ENCODE results near the gene MCOLN2. TPM values are rescaled to one million over a fixed set of nuclear protein-coding genes. Genes with fewer than 3 reads are reported as not detected.
A peak's percentile ranks its signal among the peaks of the same experiment; 100 is the strongest.

The MCOLN2 gene
- total RNA-seq, 1 experiment from 2014 or later, result 3.8 TPM

DNA sequence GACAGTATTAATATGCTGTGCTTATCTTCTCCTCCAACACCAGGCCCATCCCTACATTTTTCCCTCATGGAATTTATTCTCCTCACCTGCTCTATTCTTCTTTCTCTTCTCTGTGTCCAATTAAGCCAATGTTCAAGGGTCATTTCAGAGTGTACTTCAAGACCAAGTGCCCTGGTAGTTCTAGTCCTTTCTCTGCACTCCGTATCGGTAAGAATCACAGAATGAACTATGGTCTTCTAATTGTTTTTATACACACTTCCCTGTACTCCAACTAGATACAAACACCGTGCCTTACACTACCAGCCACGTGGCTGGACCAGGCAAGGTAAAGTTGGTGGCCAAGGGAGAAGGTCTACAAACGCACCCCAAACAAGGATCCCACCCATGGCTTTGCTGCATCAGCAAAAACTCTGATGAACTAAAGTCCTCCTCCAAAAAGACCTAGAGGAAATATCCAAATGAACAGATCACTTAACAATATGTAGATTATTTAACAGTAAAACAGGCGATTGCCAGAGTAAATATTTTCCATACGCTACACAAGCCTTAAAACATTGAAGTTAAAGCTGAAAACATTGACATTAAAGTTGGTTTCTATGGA lies 63.8 kb downstream of the MCOLN2 start (continued):
- TF ChIP-seq, protein P1, sequence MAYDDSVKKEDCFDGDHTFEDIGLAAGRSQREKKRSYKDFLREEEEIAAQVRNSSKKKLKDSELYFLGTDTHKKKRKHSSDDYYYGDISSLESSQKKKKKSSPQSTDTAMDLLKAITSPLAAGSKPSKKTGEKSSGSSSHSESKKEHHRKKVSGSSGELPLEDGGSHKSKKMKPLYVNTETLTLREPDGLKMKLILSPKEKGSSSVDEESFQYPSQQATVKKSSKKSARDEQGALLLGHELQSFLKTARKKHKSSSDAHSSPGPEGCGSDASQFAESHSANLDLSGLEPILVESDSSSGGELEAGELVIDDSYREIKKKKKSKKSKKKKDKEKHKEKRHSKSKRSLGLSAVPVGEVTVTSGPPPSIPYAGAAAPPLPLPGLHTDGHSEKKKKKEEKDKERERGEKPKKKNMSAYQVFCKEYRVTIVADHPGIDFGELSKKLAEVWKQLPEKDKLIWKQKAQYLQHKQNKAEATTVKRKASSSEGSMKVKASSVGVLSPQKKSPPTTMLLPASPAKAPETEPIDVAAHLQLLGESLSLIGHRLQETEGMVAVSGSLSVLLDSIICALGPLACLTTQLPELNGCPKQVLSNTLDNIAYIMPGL (CRISPR knock-in tag; IDR thresholded peaks at IDR 0.05), result no peak
- TF ChIP-seq PRRX2 (CRISPR knock-in tag; IDR thresholded peaks at IDR 0.05) (no peak), TEAD1 (CRISPR knock-in tag; IDR thresholded peaks at IDR 0.05) (no peak), NR3C1 (CRISPR knock-in tag; conservative IDR thresholded peaks at IDR 0.05; ENCODE audit: low read depth) (no peak), CBFB (CRISPR knock-in tag; IDR thresholded peaks at IDR 0.05; ENCODE audit: low read depth) (no peak), OVOL2 (CRISPR knock-in tag; IDR thresholded peaks at IDR 0.05; ENCODE audit: borderline replicate concordance) (no peak), FOXJ3 (CRISPR knock-in tag; IDR thresholded peaks at IDR 0.05; ENCODE audit: borderline replicate concordance) (no peak), MYBL2 (CRISPR knock-in tag; IDR thresholded peaks at IDR 0.05) (no peak)
- TF ChIP-seq, protein P2, sequence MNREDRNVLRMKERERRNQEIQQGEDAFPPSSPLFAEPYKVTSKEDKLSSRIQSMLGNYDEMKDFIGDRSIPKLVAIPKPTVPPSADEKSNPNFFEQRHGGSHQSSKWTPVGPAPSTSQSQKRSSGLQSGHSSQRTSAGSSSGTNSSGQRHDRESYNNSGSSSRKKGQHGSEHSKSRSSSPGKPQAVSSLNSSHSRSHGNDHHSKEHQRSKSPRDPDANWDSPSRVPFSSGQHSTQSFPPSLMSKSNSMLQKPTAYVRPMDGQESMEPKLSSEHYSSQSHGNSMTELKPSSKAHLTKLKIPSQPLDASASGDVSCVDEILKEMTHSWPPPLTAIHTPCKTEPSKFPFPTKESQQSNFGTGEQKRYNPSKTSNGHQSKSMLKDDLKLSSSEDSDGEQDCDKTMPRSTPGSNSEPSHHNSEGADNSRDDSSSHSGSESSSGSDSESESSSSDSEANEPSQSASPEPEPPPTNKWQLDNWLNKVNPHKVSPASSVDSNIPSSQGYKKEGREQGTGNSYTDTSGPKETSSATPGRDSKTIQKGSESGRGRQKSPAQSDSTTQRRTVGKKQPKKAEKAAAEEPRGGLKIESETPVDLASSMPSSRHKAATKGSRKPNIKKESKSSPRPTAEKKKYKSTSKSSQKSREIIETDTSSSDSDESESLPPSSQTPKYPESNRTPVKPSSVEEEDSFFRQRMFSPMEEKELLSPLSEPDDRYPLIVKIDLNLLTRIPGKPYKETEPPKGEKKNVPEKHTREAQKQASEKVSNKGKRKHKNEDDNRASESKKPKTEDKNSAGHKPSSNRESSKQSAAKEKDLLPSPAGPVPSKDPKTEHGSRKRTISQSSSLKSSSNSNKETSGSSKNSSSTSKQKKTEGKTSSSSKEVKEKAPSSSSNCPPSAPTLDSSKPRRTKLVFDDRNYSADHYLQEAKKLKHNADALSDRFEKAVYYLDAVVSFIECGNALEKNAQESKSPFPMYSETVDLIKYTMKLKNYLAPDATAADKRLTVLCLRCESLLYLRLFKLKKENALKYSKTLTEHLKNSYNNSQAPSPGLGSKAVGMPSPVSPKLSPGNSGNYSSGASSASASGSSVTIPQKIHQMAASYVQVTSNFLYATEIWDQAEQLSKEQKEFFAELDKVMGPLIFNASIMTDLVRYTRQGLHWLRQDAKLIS (CRISPR knock-in tag; IDR thresholded peaks at IDR 0.05; ENCODE audit: borderline replicate concordance), result no peak
- TF ChIP-seq, protein P3, sequence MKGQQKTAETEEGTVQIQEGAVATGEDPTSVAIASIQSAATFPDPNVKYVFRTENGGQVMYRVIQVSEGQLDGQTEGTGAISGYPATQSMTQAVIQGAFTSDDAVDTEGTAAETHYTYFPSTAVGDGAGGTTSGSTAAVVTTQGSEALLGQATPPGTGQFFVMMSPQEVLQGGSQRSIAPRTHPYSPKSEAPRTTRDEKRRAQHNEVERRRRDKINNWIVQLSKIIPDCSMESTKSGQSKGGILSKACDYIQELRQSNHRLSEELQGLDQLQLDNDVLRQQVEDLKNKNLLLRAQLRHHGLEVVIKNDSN (CRISPR knock-in tag; IDR thresholded peaks at IDR 0.05), result no peak
- TF ChIP-seq, protein P4, sequence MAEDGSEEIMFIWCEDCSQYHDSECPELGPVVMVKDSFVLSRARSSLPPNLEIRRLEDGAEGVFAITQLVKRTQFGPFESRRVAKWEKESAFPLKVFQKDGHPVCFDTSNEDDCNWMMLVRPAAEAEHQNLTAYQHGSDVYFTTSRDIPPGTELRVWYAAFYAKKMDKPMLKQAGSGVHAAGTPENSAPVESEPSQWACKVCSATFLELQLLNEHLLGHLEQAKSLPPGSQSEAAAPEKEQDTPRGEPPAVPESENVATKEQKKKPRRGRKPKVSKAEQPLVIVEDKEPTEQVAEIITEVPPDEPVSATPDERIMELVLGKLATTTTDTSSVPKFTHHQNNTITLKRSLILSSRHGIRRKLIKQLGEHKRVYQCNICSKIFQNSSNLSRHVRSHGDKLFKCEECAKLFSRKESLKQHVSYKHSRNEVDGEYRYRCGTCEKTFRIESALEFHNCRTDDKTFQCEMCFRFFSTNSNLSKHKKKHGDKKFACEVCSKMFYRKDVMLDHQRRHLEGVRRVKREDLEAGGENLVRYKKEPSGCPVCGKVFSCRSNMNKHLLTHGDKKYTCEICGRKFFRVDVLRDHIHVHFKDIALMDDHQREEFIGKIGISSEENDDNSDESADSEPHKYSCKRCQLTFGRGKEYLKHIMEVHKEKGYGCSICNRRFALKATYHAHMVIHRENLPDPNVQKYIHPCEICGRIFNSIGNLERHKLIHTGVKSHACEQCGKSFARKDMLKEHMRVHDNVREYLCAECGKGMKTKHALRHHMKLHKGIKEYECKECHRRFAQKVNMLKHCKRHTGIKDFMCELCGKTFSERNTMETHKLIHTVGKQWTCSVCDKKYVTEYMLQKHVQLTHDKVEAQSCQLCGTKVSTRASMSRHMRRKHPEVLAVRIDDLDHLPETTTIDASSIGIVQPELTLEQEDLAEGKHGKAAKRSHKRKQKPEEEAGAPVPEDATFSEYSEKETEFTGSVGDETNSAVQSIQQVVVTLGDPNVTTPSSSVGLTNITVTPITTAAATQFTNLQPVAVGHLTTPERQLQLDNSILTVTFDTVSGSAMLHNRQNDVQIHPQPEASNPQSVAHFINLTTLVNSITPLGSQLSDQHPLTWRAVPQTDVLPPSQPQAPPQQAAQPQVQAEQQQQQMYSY (CRISPR knock-in tag; IDR thresholded peaks at IDR 0.05), result no peak

DNA sequence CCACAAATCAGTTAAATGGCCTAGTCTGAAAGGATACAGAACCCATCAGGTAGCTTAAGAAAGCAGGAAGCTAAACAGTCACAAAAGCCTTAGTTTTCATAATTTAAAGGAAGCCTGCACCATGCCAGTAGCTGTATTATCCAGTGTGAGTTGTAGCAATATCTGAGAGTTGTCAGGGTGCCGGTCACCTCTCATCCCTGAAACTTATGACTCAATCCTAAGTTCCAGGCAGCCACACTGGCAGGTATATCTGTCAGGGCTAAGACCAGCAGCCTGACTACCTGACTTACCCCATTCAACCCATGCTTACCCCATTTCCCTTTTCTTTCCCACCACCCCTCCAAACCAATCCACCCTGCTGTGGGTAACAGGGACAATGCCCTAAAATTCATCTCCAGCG lies 66.1 kb downstream of the MCOLN2 start:
- CTCF ChIA-PET, result interaction anchor here (1.6 kb wide), 1 partner anchor 329 kb away, joined by 3 read pairs; the partner anchor contains the start of gene C1orf52
- POLR2A ChIA-PET, result no interaction called here
- TF ChIP-seq, protein P4 (CRISPR knock-in tag; IDR thresholded peaks at IDR 0.05), result no peak
- TF ChIP-seq CREB1 (CRISPR knock-in tag; IDR thresholded peaks at IDR 0.05) (no peak), ZNF138 (CRISPR knock-in tag; conservative IDR thresholded peaks at IDR 0.05) (no peak), MYBL2 (CRISPR knock-in tag; IDR thresholded peaks at IDR 0.05) (no peak), GABPB1 (CRISPR knock-in tag; IDR thresholded peaks at IDR 0.05) (no peak), FOXK1 (CRISPR knock-in tag; IDR thresholded peaks at IDR 0.05) (no peak), ZNF232 (CRISPR knock-in tag; IDR thresholded peaks at IDR 0.05) (no peak), SMAD4 (CRISPR knock-in tag; IDR thresholded peaks at IDR 0.05) (no peak)
- TF ChIP-seq, protein P5, sequence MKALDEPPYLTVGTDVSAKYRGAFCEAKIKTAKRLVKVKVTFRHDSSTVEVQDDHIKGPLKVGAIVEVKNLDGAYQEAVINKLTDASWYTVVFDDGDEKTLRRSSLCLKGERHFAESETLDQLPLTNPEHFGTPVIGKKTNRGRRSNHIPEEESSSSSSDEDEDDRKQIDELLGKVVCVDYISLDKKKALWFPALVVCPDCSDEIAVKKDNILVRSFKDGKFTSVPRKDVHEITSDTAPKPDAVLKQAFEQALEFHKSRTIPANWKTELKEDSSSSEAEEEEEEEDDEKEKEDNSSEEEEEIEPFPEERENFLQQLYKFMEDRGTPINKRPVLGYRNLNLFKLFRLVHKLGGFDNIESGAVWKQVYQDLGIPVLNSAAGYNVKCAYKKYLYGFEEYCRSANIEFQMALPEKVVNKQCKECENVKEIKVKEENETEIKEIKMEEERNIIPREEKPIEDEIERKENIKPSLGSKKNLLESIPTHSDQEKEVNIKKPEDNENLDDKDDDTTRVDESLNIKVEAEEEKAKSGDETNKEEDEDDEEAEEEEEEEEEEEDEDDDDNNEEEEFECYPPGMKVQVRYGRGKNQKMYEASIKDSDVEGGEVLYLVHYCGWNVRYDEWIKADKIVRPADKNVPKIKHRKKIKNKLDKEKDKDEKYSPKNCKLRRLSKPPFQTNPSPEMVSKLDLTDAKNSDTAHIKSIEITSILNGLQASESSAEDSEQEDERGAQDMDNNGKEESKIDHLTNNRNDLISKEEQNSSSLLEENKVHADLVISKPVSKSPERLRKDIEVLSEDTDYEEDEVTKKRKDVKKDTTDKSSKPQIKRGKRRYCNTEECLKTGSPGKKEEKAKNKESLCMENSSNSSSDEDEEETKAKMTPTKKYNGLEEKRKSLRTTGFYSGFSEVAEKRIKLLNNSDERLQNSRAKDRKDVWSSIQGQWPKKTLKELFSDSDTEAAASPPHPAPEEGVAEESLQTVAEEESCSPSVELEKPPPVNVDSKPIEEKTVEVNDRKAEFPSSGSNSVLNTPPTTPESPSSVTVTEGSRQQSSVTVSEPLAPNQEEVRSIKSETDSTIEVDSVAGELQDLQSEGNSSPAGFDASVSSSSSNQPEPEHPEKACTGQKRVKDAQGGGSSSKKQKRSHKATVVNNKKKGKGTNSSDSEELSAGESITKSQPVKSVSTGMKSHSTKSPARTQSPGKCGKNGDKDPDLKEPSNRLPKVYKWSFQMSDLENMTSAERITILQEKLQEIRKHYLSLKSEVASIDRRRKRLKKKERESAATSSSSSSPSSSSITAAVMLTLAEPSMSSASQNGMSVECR (CRISPR knock-in tag; IDR thresholded peaks at IDR 0.05; ENCODE audit: borderline replicate concordance), result no peak

More for the DNA sequence above, 66.1 kb downstream of the MCOLN2 start:
- Mint-ChIP-seq H3K4me3 (no peak overlapping the region), H3K27me3 (ENCODE audit: low read depth) (no peaks in the 10 kb centered on the region; the same call in 1 of the 2 replicates), H3K36me3 (no peaks in the 10 kb centered on the region), H3K9me3 (no peaks in the 10 kb centered on the region), H3K4me1 (peaks cover 17% of the 10 kb centered on the region), H3K27ac (0 out of 2 replicates have a peak overlapping the region, but pooled peaks have one; percentile 34)
- ATAC-seq (no peak), DNase-seq (ENCODE audit: low spot score) (no peak)
